GM12878 (cell line): Measurements from ENCODE around the gene TBC1D22B. TPM values are rescaled to one million over a fixed set of nuclear protein-coding genes. Genes with fewer than 3 reads are reported as not detected.
A peak's percentile ranks its signal among the peaks of the same experiment; 100 is the strongest.

Experiments
- ATAC-seq: fragments of 200-7000 bp; cut with Tn5 transposase; 3 replicates; pipeline ENCODE4 v1.9.1; 2020; ENCODE audit warnings: mild to moderate bottlenecking, moderate library complexity
- BruUV-seq: library from RNA; stranded (reverse); fragments of 400-500 nt; replicated peaks from 2 replicates; lab custom pipeline; 2021; lab: Mats Ljungman, UMichigan
- CTCF ChIA-PET: fragments of 300-600 bp; sonication (Branson Sonifier 250); formaldehyde crosslinking; extraction: SDS; loops from one replicate; lab custom pipeline; 2021; ENCODE audit warnings: inconsistent platforms; lab: Yijun Ruan, JAX
- POLR2A ChIA-PET: fragments of 350-600 bp; formaldehyde crosslinking; extraction: SDS; loops from one replicate; lab custom pipeline; 2021; ENCODE audit warnings: inconsistent platforms; lab: Charles Lee
- RAD21 ChIA-PET: fragments of 300-600 bp; sonication (Branson Sonifier 250); formaldehyde crosslinking; loops from one replicate; lab custom pipeline; 2023; ENCODE audit warnings: antibody characterized with exemption; ENCODE audit not compliant: unreplicated experiment; lab: Charles Lee
- SMC1A ChIA-PET: fragments of 300-600 bp; sonication (Branson Sonifier 250); formaldehyde crosslinking; loops from one replicate; lab custom pipeline; 2023; ENCODE audit not compliant: unreplicated experiment, uncharacterized antibody; lab: Charles Lee
- DNase-seq: peaks from one replicate; pipeline ENCODE4 v3.0.0-alpha.2; 2011; ENCODE audit warnings: low read depth, low spot score
- FAIRE-seq: peaks from 3 replicates; lab custom pipeline; 2011; peaks lifted over from hg19 to GRCh38; lab: Jason Lieb, UNC
- H2AFZ ChIP-seq: 2 replicates; pipeline ENCODE4 v1.6.0; 2011; ENCODE audit warnings: low read depth, low read length, control low read depth; ENCODE audit not compliant: control insufficient read depth
- H3K27ac ChIP-seq: 2 replicates; pipeline ENCODE4 v1.5.1; 2011; ENCODE audit warnings: control low read depth; ENCODE audit not compliant: control insufficient read depth, insufficient read depth
- H3K27me3 ChIP-seq, 2 experiments: replicated peaks in 1 of 2; 2 replicates each; pipeline versions ENCODE4 v1.6.0 to v1.6.1; 2011; ENCODE audit warnings: low read length in 1 of 2; ENCODE audit not compliant: control insufficient read depth in 2 of 2, insufficient read depth in 2 of 2
- H3K36me3 ChIP-seq, 2 experiments: 2 replicates each; pipeline ENCODE4 v1.5.1; 2011; ENCODE audit warnings: low read length in 1 of 2; ENCODE audit not compliant: control insufficient read depth in 2 of 2, insufficient read depth in 2 of 2
- H3K4me1 ChIP-seq: 2 replicates; pipeline ENCODE4 v1.6.1; 2011; ENCODE audit warnings: mild to moderate bottlenecking, low read length, moderate library complexity, mixed read lengths; ENCODE audit not compliant: control insufficient read depth, insufficient read depth
- H3K4me2 ChIP-seq: 2 replicates; pipeline ENCODE4 v1.6.0; 2011; ENCODE audit warnings: control low read depth; ENCODE audit not compliant: control insufficient read depth, insufficient read depth
- H3K4me3 ChIP-seq: fragments of 200-600 bp; sonication (generic); 2 replicates; pipeline ENCODE4 v1.5.1; 2016
- H3K79me2 ChIP-seq: 2 replicates; pipeline ENCODE4 v1.6.0; 2011; ENCODE audit warnings: low read length; ENCODE audit not compliant: control insufficient read depth, insufficient read depth
- H3K9ac ChIP-seq: 2 replicates; pipeline ENCODE4 v1.8.0; 2011; ENCODE audit warnings: low read length, control low read depth, mixed read lengths; ENCODE audit not compliant: control insufficient read depth, insufficient read depth
- H3K9me3 ChIP-seq: replicated peaks from 3 replicates; pipeline ENCODE4 v1.5.1; 2011; ENCODE audit warnings: mild to moderate bottlenecking, low read length; ENCODE audit not compliant: control insufficient read depth, insufficient read depth
- H4K20me1 ChIP-seq: 2 replicates; pipeline ENCODE4 v1.6.0; 2011; ENCODE audit not compliant: control insufficient read depth, insufficient read depth
- BCL3 ChIP-seq: IDR thresholded peaks from 2 replicates; pipeline ENCODE4 v1.6.1; 2011; ENCODE audit warnings: borderline replicate concordance, low read depth, mild to moderate bottlenecking, moderate library complexity, low read length; ENCODE audit not compliant: insufficient read depth, poor library complexity, severe bottlenecking
- RCOR1 ChIP-seq: conservative IDR thresholded peaks from 2 replicates; pipeline ENCODE4 v1.6.1; 2012; ENCODE audit warnings: low read depth, low read length, improper control_type of control experiment
- SREBF2 ChIP-seq: IDR thresholded peaks from 2 replicates; pipeline ENCODE4 v1.6.1; 2012; ENCODE audit warnings: mild to moderate bottlenecking, low read length
- WGBS: methylation state at CpG from one replicate; pipeline ENCODE4 v1.1.6; 2016; ENCODE audit warnings: low lambda C conversion rate; ENCODE audit not compliant: insufficient replicate concordance, insufficient coverage; ENCODE audit errors: missing lambda C conversion rate; 5-methylcytosine and 5-hydroxymethylcytosine counted together
- in situ Hi-C: fragments of 300-500 bp; cut with MboI; formaldehyde crosslinking; loops from 9 replicates; pipeline ENCODE4 v1.14.3; 2018; ENCODE audit warnings: mixed read lengths
- intact Hi-C: fragments of 100-400 bp; cut with micrococcal nuclease; formaldehyde crosslinking; loops from one replicate; pipeline ENCODE4 v1.14.2; 2022; ENCODE audit not compliant: unreplicated experiment
- polyA plus RNA-seq, 11 experiments: library from polyadenylated mRNA; depleted of rRNA in 4 of 11; unstranded in 6 of 11; stranded (reverse) in 5 of 11; fragments of >200 nt; fragmentation: Nextera tagmentation in 4 of 11; fragmentation: Illumina TruSeq in 1 of 11; extraction: Ambion mirVana in 4 of 11; extraction: Trizol in 1 of 11; gene quantifications; 1 replicate in 1 of 11; 2 replicates in 10 of 11; pipeline versions ENCODE4 v1.2.1 to v1.2.3, GENCODE V29; 2011 to 2016; ENCODE audit warnings: inconsistent platforms in 2 of 11, missing spikeins in 2 of 11, low read depth in 1 of 11
- total RNA-seq, 4 experiments: library from RNA; depleted of rRNA in 3 of 4; stranded (reverse); fragments of >200 nt in 3 of 4; fragmentation: Illumina TruSeq in 1 of 4; extraction: Trizol in 1 of 4; gene quantifications; 2 replicates each; pipeline versions ENCODE4 v1.2.1 to v1.2.3, GENCODE V29; 2013 to 2021

Gene TBC1D22B
- total and polyA plus RNA-seq, 10 of the 15 experiments (the other 5 are each of a cell fraction or from before 2014, with no cell fraction given), result 3.4 to 18.7 (median 14.1) TPM

GRCh38 chr6:37208793-37209192 lies 48.8 kb upstream of the TBC1D22B start:
- no peak overlapping the region for H3K4me2 ChIP-seq
- intact Hi-C loops, result loop anchor here (1.0 kb wide), 3 partner anchors 36 to 179 kb away; no protein-coding TSS in a partner anchor
- no peaks in the 10 kb centered on the region for H3K36me3 ChIP-seq
- ChIA-PET CTCF (interaction anchor here (0.6 to 9.2 kb wide), 31 partner anchors 8 to 791 kb away, joined by 3 to 135 read pairs (median 7); partner anchors contain the start of genes FGD2, TBC1D22B and TMEM217), SMC1A (interaction anchor here (0.6 to 4.0 kb wide), 17 partner anchors 12 to 1473 kb away, joined by 3 to 42 read pairs (median 4); no protein-coding TSS in a partner anchor), RAD21 (interaction anchor here (0.6 to 3.9 kb wide), 13 partner anchors 11 to 443 kb away, joined by 3 to 36 read pairs (median 9); partner anchors contain the start of gene PIM1), POLR2A (interaction anchor here (1.0 kb wide), 1 partner anchor 11 kb away, joined by 5 read pairs; no protein-coding TSS in a partner anchor)
- DNase-seq (no peak), FAIRE-seq (no peak), ATAC-seq (no peak)
- H3K27me3 ChIP-seq, result no peaks in the 10 kb centered on the region
- H3K9me3 ChIP-seq, result no peaks in the 10 kb centered on the region
- peak; percentile 19 for TF ChIP-seq BCL3
- no peak for TF ChIP-seq SREBF2
- TF ChIP-seq RCOR1, result no peak
- H3K9ac ChIP-seq, result no peak overlapping the region
- H3K4me3 ChIP-seq, result no peak overlapping the region
- H3K79me2 ChIP-seq, result no peaks in the 10 kb centered on the region
- in situ Hi-C loops, result loop anchor here (5.0 to 10.0 kb wide), 2 partner anchors 184 to 321 kb away; partner anchors contain the start of gene C6orf89
- 37% methylated on average over 7 of the region's 7 CpGs for WGBS
- no TSS peak for BruUV-seq
- no peak overlapping the region for H3K27ac ChIP-seq
- H3K4me1 ChIP-seq, result peaks cover 3% of the 10 kb centered on the region; the same call in 1 of the 2 replicates
- H2AFZ ChIP-seq, result no peak overlapping the region
- no peaks in the 10 kb centered on the region for H4K20me1 ChIP-seq
